Testis (tissue), 3 donors: Measurements from ENCODE around the gene IPO9. TPM values are rescaled to one million over a fixed set of nuclear protein-coding genes. Genes with fewer than 3 reads are reported as not detected.

Experiments
- DNase-seq: peaks from one replicate; pipeline ENCODE4 v3.0.0-alpha.2; 2019
- H3K27ac ChIP-seq, 2 donors: fragments of 200-600 bp; sonication (generic); one replicate each; pipeline ENCODE4 v1.5.1; 2019
- H3K27me3 ChIP-seq: fragments of 200-600 bp; sonication (generic); one replicate; pipeline ENCODE4 v1.5.1; 2019
- H3K36me3 ChIP-seq: fragments of 200-600 bp; sonication (generic); one replicate; pipeline ENCODE4 v1.5.1; 2017; ENCODE audit warnings: low read depth; ENCODE audit errors: missing control alignments
- H3K4me1 ChIP-seq: fragments of 200-600 bp; sonication (generic); one replicate; pipeline ENCODE4 v1.5.1; 2019
- H3K4me3 ChIP-seq, 2 donors: fragments of 200-600 bp; sonication (generic); one replicate each; pipeline ENCODE4 v1.5.1; 2017 to 2019
- H3K9me3 ChIP-seq: fragments of 200-600 bp; sonication (generic); one replicate; pipeline ENCODE4 v1.5.1; 2017
- POLR2A ChIP-seq: fragments of 450-650 bp; IDR thresholded peaks from one replicate; pipeline ENCODE4 v1.6.1; 2017; ENCODE audit warnings: antibody characterized with exemption, mild to moderate bottlenecking, moderate library complexity
- WGBS, 2 donors: methylation state at CpG; one replicate each; pipeline ENCODE4 v1.1.5; 2018; 5-methylcytosine and 5-hydroxymethylcytosine counted together
- intact Hi-C: fragments of 100-400 bp; cut with DNase I; formaldehyde crosslinking; loops from one replicate; pipeline ENCODE4 v1.15.1; 2023; ENCODE audit warnings: low total_unique reads
- polyA plus RNA-seq: library from polyadenylated mRNA; stranded (reverse); fragments of 350-450 nt; fragmentation: Illumina TruSeq; extraction: RNeasy Lipid Tissue Mini Kit (QIAGEN cat#74804); gene quantifications from one replicate; pipeline ENCODE4 v1.2.3, GENCODE V29; 2014; ENCODE audit warnings: low read depth, low replicate concordance; ENCODE audit not compliant: insufficient read depth
- total RNA-seq, 2 donors: library from RNA; depleted of rRNA; stranded (reverse); fragments of >200 nt; gene quantifications; one replicate each; pipeline ENCODE4 v1.2.3, GENCODE V29; 2016
- TF ChIP-seq, protein P1 (sequence below), 3 experiments: fragments of 450-650 bp in 2 of 3; fragments of 200-600 bp in 1 of 3; sonication (generic) in 1 of 3; IDR thresholded peaks; one replicate each; pipeline ENCODE4 v1.5.1; 2016 to 2019; ENCODE audit warnings: antibody characterized with exemption in 3 of 3, mild to moderate bottlenecking in 2 of 3, moderate library complexity in 1 of 3

The IPO9 gene
- total and polyA plus RNA-seq, 3 donors from 2014 or later: 29.4 to 33.0 (median 30.5) TPM

GRCh38 chr1:201916649-201917249, 87.8 kb downstream of the IPO9 start:
- WGBS, 2 donors: 33 to 45% methylated on average over 11 of the region's 11 CpGs
- Histone ChIP-seq H3K4me1 (peaks cover 75% of the 10 kb centered on the region), H3K4me3 (no peak overlapping the region), H3K27me3 (no peaks in the 10 kb centered on the region), H3K36me3 (no peaks in the 10 kb centered on the region), H3K27ac (peak overlapping the region; percentile 75 to 82), H3K9me3 (no peaks in the 10 kb centered on the region)
- TF ChIP-seq, protein P1, sequence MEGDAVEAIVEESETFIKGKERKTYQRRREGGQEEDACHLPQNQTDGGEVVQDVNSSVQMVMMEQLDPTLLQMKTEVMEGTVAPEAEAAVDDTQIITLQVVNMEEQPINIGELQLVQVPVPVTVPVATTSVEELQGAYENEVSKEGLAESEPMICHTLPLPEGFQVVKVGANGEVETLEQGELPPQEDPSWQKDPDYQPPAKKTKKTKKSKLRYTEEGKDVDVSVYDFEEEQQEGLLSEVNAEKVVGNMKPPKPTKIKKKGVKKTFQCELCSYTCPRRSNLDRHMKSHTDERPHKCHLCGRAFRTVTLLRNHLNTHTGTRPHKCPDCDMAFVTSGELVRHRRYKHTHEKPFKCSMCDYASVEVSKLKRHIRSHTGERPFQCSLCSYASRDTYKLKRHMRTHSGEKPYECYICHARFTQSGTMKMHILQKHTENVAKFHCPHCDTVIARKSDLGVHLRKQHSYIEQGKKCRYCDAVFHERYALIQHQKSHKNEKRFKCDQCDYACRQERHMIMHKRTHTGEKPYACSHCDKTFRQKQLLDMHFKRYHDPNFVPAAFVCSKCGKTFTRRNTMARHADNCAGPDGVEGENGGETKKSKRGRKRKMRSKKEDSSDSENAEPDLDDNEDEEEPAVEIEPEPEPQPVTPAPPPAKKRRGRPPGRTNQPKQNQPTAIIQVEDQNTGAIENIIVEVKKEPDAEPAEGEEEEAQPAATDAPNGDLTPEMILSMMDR (IDR thresholded peaks at IDR 0.05): no peak
- TF ChIP-seq POLR2A: no peak
- DNase-seq: peak; percentile 68
- intact Hi-C loops: no loop called here

DNA sequence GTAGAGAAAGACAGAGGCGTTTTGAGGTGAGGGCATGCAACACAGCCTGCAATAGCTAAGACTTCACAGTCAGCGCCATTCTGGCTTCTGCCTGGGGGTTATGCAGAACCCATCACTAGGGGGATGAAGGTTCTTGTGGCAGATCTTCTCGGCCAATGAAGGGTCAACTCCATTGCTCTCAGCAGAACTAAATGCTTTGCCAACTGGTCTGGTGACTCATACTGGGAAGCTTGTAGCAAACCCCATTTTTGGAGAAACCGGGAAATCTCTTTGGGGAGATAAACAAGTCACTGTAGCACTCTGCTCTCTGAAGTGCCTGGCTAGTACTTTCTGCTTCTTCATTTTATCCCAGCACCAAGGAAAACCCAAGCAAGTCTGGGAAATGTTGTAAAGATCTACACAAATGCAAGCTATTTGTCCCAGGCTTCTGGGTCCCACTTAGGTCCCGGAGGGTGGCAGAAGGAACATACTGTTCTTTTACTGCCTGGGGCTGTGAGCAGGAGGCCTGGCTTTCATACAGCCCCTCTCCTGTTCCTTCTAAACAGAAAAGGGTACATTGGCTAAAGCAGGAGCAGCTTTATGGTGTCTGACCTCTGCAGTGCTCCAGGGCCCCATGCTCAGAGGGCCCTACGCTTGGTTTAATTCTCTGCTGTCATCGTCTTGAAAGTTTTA, 88.5 kb downstream of the IPO9 start:
- Histone ChIP-seq H3K27ac (peak overlapping the region; percentile 75 to 82), H3K36me3 (no peaks in the 10 kb centered on the region), H3K27me3 (no peaks in the 10 kb centered on the region), H3K4me1 (peaks cover 67% of the 10 kb centered on the region), H3K9me3 (no peaks in the 10 kb centered on the region), H3K4me3 (no peak overlapping the region)
- intact Hi-C loops: no loop called here
- TF ChIP-seq, protein P1 (IDR thresholded peaks at IDR 0.05): no peak
- peak; percentile 62 for DNase-seq
- 42 to 47% methylated on average over 6 to 7 of the region's 7 CpGs for WGBS, 2 donors

GRCh38 chr1:201918343-201918742, 89.4 kb downstream of the IPO9 start:
- Histone ChIP-seq H3K9me3 (no peaks in the 10 kb centered on the region), H3K4me3 (no peak overlapping the region), H3K27me3 (no peaks in the 10 kb centered on the region), H3K36me3 (no peaks in the 10 kb centered on the region), H3K27ac (peak overlapping the region; percentile 65 to 66), H3K4me1 (peaks cover 59% of the 10 kb centered on the region)
- 71 to 78% methylated on average over 5 of the region's 5 CpGs for WGBS, 2 donors
- DNase-seq: no peak
- TF ChIP-seq, protein P1 (IDR thresholded peaks at IDR 0.05): no peak
- TF ChIP-seq POLR2A: no peak
- intact Hi-C loops: no loop called here

GRCh38 chr1:201921952-201922558, 93.1 kb downstream of the IPO9 start:
- no peaks in the 10 kb centered on the region for H3K9me3 ChIP-seq
- no peaks in the 10 kb centered on the region for H3K27me3 ChIP-seq
- no peak overlapping the region for H3K4me3 ChIP-seq
- no peak for TF ChIP-seq POLR2A
- TF ChIP-seq, protein P1 (IDR thresholded peaks at IDR 0.05): no peak
- H3K36me3 ChIP-seq: no peaks in the 10 kb centered on the region
- intact Hi-C loops: no loop called here
- no peak for DNase-seq
- 91 to 96% methylated on average over 3 of the region's 3 CpGs for WGBS, 2 donors
- H3K4me1 ChIP-seq: peaks cover 48% of the 10 kb centered on the region
- H3K27ac ChIP-seq: no peak overlapping the region
